ENCODE measurements around the gene ELANE.

The ELANE gene

GRCh38 chr19:883661-884211, 31.6 kb downstream of the ELANE start:
- ATAC-seq, result no peak

GRCh38 chr19:884420-885211, 32.5 kb downstream of the ELANE start:
- TF ChIP-seq, protein P1, sequence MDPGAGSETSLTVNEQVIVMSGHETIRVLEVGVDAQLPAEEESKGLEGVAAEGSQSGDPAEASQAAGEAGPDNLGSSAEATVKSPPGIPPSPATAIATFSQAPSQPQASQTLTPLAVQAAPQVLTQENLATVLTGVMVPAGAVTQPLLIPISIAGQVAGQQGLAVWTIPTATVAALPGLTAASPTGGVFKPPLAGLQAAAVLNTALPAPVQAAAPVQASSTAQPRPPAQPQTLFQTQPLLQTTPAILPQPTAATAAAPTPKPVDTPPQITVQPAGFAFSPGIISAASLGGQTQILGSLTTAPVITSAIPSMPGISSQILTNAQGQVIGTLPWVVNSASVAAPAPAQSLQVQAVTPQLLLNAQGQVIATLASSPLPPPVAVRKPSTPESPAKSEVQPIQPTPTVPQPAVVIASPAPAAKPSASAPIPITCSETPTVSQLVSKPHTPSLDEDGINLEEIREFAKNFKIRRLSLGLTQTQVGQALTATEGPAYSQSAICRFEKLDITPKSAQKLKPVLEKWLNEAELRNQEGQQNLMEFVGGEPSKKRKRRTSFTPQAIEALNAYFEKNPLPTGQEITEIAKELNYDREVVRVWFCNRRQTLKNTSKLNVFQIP (CRISPR knock-in tag; IDR thresholded peaks at IDR 0.05; ENCODE audit: borderline replicate concordance, low read depth), result no peak
- TF ChIP-seq ZFP3 (CRISPR knock-in tag; IDR thresholded peaks at IDR 0.05) (no peak), ARNTL (CRISPR knock-in tag; IDR thresholded peaks at IDR 0.05; ENCODE audit: borderline replicate concordance, low read depth) (no peak), SNAI2 (CRISPR knock-in tag; IDR thresholded peaks at IDR 0.05) (no peak), ESRRG (CRISPR knock-in tag; IDR thresholded peaks at IDR 0.05) (no peak)
- ATAC-seq, result no peak

More at GRCh38 chr19:883661-884211, 31.6 kb downstream of the ELANE start:
- TF ChIP-seq BACH2 (CRISPR knock-in tag; IDR thresholded peaks at IDR 0.05; ENCODE audit: borderline replicate concordance) (no peak), PPARA (CRISPR knock-in tag; IDR thresholded peaks at IDR 0.05; ENCODE audit: borderline replicate concordance) (no peak), ZFP3 (CRISPR knock-in tag; IDR thresholded peaks at IDR 0.05) (no peak), ZNF565 (CRISPR knock-in tag; conservative IDR thresholded peaks at IDR 0.05; ENCODE audit: low read depth) (no peak), CSDC2 (CRISPR knock-in tag; IDR thresholded peaks at IDR 0.05) (no peak), TOX (CRISPR knock-in tag; IDR thresholded peaks at IDR 0.05; ENCODE audit: borderline replicate concordance) (no peak), RARB (CRISPR knock-in tag; IDR thresholded peaks at IDR 0.05) (no peak), ESRRG (CRISPR knock-in tag; IDR thresholded peaks at IDR 0.05) (no peak), CREB5 (CRISPR knock-in tag; IDR thresholded peaks at IDR 0.05; ENCODE audit: low read depth) (no peak), GLIS3 (CRISPR knock-in tag; IDR thresholded peaks at IDR 0.05) (no peak), ZNF70 (CRISPR knock-in tag; IDR thresholded peaks at IDR 0.05) (no peak), TCF4 (CRISPR knock-in tag; IDR thresholded peaks at IDR 0.05; ENCODE audit: borderline replicate concordance) (no peak), ZNF8 (CRISPR knock-in tag; IDR thresholded peaks at IDR 0.05) (no peak), SNAI2 (CRISPR knock-in tag; IDR thresholded peaks at IDR 0.05) (no peak), ZFP30 (CRISPR knock-in tag; IDR thresholded peaks at IDR 0.05) (no peak), ISL1 (CRISPR knock-in tag; IDR thresholded peaks at IDR 0.05) (no peak), OSR1 (CRISPR knock-in tag; IDR thresholded peaks at IDR 0.05) (no peak)
- TF ChIP-seq, protein P2, sequence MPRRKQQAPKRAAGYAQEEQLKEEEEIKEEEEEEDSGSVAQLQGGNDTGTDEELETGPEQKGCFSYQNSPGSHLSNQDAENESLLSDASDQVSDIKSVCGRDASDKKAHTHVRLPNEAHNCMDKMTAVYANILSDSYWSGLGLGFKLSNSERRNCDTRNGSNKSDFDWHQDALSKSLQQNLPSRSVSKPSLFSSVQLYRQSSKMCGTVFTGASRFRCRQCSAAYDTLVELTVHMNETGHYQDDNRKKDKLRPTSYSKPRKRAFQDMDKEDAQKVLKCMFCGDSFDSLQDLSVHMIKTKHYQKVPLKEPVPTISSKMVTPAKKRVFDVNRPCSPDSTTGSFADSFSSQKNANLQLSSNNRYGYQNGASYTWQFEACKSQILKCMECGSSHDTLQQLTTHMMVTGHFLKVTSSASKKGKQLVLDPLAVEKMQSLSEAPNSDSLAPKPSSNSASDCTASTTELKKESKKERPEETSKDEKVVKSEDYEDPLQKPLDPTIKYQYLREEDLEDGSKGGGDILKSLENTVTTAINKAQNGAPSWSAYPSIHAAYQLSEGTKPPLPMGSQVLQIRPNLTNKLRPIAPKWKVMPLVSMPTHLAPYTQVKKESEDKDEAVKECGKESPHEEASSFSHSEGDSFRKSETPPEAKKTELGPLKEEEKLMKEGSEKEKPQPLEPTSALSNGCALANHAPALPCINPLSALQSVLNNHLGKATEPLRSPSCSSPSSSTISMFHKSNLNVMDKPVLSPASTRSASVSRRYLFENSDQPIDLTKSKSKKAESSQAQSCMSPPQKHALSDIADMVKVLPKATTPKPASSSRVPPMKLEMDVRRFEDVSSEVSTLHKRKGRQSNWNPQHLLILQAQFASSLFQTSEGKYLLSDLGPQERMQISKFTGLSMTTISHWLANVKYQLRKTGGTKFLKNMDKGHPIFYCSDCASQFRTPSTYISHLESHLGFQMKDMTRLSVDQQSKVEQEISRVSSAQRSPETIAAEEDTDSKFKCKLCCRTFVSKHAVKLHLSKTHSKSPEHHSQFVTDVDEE (CRISPR knock-in tag; IDR thresholded peaks at IDR 0.05), result no peak
- TF ChIP-seq, protein P1 (CRISPR knock-in tag; IDR thresholded peaks at IDR 0.05; ENCODE audit: borderline replicate concordance, low read depth), result no peak
- TF ChIP-seq, protein P3, sequence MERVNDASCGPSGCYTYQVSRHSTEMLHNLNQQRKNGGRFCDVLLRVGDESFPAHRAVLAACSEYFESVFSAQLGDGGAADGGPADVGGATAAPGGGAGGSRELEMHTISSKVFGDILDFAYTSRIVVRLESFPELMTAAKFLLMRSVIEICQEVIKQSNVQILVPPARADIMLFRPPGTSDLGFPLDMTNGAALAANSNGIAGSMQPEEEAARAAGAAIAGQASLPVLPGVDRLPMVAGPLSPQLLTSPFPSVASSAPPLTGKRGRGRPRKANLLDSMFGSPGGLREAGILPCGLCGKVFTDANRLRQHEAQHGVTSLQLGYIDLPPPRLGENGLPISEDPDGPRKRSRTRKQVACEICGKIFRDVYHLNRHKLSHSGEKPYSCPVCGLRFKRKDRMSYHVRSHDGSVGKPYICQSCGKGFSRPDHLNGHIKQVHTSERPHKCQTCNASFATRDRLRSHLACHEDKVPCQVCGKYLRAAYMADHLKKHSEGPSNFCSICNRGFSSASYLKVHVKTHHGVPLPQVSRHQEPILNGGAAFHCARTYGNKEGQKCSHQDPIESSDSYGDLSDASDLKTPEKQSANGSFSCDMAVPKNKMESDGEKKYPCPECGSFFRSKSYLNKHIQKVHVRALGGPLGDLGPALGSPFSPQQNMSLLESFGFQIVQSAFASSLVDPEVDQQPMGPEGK (CRISPR knock-in tag; IDR thresholded peaks at IDR 0.05; ENCODE audit: borderline replicate concordance), result no peak

All from SK-N-SH treated with all-trans-retinoic acid at 6 μM for 48 hours (cell line).